ENCODE results near the gene SLC25A42.
"Not testable (repeated sequence)": the region's sequence is repeated elsewhere in the genome, so short reads cannot be mapped to it uniquely, and the experiment has no call there.

Gene SLC25A42

GRCh38 chr19:19147344-19147743, 83.5 kb downstream of the SLC25A42 start:
- TF ChIP-seq CTCF (IDR thresholded peaks at IDR 0.05; ENCODE audit: low read depth, low read length) = no peak
- no peak overlapping the region for H3K4me3 ChIP-seq (ENCODE audit: low read depth, low read length)

DNA sequence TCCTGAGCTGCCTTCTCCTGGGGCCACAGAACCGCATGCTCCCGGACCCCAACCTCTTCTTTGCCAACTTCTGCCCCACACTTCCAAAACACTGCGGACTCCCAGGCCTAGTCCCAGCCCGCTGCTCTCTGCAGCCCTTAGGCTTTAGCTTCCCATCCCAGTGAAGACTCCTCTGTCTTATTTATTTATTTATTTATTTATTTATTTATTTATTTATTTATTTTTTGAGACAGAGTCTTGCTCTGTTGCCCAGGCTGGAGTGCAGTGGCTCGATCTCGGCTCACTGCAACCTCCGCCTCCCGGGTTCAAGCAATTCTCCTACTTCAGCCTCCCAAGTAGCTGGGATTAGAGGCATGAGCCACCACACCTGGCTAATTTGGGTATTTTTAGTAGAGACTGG, 84.7 kb downstream of the SLC25A42 start:
- not testable (repeated sequence) for H3K4me3 ChIP-seq (ENCODE audit: low read depth, low read length)

- H3K4me3 ChIP-seq (ENCODE audit: low read depth, low read length) = no peak overlapping the region
- TF ChIP-seq CTCF (IDR thresholded peaks at IDR 0.05; ENCODE audit: low read depth, low read length) = no peak
These were observed 85.6 kb downstream of the SLC25A42 start for GRCh38 chr19:19149435-19149834.

GRCh38 chr19:19151418-19151817, 87.6 kb downstream of the SLC25A42 start:
- TF ChIP-seq CTCF (IDR thresholded peaks at IDR 0.05; ENCODE audit: low read depth, low read length) = no peak
- H3K4me3 ChIP-seq (ENCODE audit: low read depth, low read length) = no peak overlapping the region

DNA sequence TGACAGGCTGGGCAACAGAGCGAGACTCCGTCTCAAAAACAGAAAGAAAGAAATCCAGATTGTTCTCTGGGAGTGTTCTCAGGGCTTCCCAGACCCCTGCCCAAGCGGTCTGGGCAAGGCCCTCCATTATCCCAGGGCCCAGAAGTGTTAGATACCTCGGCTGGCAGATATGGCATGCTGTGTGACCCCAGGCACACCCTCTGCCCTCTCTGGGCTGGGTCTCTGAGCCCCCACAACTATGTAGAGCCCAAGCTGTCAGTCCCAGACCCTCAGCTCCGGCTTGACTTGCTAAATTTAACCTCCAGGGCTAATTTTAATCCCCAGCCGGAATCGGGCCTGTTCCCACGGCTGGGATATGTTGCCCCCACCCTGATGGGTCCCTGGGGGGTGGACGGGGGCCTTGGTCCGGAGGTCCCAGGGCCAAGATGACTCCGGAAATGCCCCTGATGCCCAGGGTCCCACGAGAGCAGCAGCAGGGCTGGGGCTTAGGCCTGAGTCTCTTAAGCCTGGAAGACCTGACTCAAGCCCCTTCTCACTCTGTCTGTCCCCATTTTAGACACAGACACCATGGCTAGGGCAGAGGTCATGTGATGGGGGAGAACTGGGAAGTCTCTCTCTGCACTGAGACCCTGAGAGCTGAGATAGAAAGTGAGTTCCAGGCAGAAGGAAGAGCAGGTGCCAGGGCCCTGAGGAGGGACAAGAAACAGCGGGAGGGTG, 89.0 kb downstream of the SLC25A42 start:
- TF ChIP-seq CTCF (IDR thresholded peaks at IDR 0.05; ENCODE audit: low read depth, low read length) = no peak
- no peak overlapping the region for H3K4me3 ChIP-seq (ENCODE audit: low read depth, low read length)

GRCh38 chr19:19154768-19155494, 91.1 kb downstream of the SLC25A42 start:
- no peak for TF ChIP-seq CTCF (IDR thresholded peaks at IDR 0.05; ENCODE audit: low read depth, low read length)
- H3K4me3 ChIP-seq (ENCODE audit: low read depth, low read length) = no peak overlapping the region

DNA sequence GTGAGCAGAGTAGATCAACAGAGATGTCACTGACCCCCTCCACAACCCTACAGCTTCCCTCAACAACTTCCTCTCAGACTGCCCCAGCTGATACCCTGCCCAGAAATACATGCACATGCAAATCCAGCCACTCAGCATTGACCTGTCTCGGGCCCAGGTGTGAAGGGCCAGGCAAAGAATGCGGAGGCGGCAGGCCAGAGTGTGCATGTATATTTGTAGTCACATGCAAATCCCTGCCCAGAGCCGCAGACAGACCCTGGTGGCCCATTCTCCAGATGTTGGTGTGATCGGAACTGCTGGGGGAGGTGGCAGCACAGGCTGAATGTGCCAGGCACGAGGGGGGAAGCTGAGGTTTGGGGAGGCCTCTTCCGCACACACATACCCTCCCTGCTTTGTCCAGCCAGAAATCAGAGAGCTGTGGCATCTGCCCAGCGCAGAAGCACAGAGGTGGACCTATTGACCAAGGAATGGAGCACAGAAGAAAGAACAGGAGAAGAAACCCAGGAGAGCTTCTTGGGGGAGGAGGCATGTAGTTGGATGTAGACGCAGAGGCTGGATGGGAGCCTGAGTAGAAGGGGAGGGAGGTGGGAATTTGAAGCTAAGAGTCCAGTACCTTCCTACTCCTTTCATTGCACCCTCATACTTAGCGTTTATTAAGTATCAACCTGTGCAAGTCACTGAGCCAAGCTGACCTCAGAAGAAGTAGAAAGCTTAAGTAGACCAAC, 91.9 kb downstream of the SLC25A42 start:
- no peak for TF ChIP-seq CTCF (IDR thresholded peaks at IDR 0.05; ENCODE audit: low read depth, low read length)
- no peak overlapping the region for H3K4me3 ChIP-seq (ENCODE audit: low read depth, low read length)

Data from WI38 (cell line).